Peyer's patch (tissue), 4 donors: ENCODE measurements around the gene CBX2. TPM values are rescaled to one million over a fixed set of nuclear protein-coding genes. Genes with fewer than 3 reads are reported as not detected.
A peak's percentile ranks its signal among the peaks of the same experiment; 100 is the strongest.

Experiments used
- DNase-seq, 3 donors: peaks; one replicate each; pipeline ENCODE4 v3.0.0-alpha.2; 2017 to 2019
- H3K27ac ChIP-seq, 4 donors: fragments of 200-600 bp; sonication (generic); one replicate each; pipeline ENCODE4 v1.5.1; 2016 to 2019
- H3K27me3 ChIP-seq, 2 donors: fragments of 200-600 bp; sonication (generic); one replicate each; pipeline ENCODE4 v1.5.1; 2019
- H3K36me3 ChIP-seq, 3 donors: fragments of 200-600 bp; sonication (generic); one replicate each; pipeline ENCODE4 v1.5.1; 2016 to 2019
- H3K4me1 ChIP-seq, 4 donors: fragments of 200-600 bp; sonication (generic); one replicate each; pipeline ENCODE4 v1.5.1; 2016 to 2019
- H3K4me3 ChIP-seq, 4 donors: fragments of 200-600 bp; sonication (generic); 1 replicate in 3 of 4; 2 replicates in 1 of 4; pipeline ENCODE4 v1.5.1; 2016 to 2019; ENCODE audit warnings: mild to moderate bottlenecking in 1 of 4
- H3K9me3 ChIP-seq, 4 donors: fragments of 200-600 bp; sonication (generic); one replicate each; pipeline ENCODE4 v1.5.1; 2016 to 2019; ENCODE audit warnings: mild to moderate bottlenecking in 1 of 4
- POLR2A ChIP-seq, 2 donors: fragments of 450-650 bp; IDR thresholded peaks; one replicate each; pipeline ENCODE4 v1.5.1; 2017; ENCODE audit warnings: antibody characterized with exemption in 2 of 2, mild to moderate bottlenecking in 2 of 2, moderate library complexity in 2 of 2
- total RNA-seq, 4 donors: library from RNA; depleted of rRNA; stranded (reverse); fragments of >200 nt; gene quantifications; one replicate each; pipeline ENCODE4 v1.1.0, GENCODE V29; 2016
- TF ChIP-seq, protein P1 (sequence below), 6 experiments: fragments of 450-650 bp in 4 of 6; fragments of 200-600 bp in 2 of 6; sonication (generic) in 1 of 6; IDR thresholded peaks; one replicate each; pipeline ENCODE4 v1.5.1; 2017 to 2019; ENCODE audit warnings: antibody characterized with exemption in 6 of 6, mild to moderate bottlenecking in 3 of 6, moderate library complexity in 1 of 6

CBX2 gene
- total RNA-seq, 4 donors from 2014 or later, result 0.18 to 0.85 (median 0.81) TPM

DNA sequence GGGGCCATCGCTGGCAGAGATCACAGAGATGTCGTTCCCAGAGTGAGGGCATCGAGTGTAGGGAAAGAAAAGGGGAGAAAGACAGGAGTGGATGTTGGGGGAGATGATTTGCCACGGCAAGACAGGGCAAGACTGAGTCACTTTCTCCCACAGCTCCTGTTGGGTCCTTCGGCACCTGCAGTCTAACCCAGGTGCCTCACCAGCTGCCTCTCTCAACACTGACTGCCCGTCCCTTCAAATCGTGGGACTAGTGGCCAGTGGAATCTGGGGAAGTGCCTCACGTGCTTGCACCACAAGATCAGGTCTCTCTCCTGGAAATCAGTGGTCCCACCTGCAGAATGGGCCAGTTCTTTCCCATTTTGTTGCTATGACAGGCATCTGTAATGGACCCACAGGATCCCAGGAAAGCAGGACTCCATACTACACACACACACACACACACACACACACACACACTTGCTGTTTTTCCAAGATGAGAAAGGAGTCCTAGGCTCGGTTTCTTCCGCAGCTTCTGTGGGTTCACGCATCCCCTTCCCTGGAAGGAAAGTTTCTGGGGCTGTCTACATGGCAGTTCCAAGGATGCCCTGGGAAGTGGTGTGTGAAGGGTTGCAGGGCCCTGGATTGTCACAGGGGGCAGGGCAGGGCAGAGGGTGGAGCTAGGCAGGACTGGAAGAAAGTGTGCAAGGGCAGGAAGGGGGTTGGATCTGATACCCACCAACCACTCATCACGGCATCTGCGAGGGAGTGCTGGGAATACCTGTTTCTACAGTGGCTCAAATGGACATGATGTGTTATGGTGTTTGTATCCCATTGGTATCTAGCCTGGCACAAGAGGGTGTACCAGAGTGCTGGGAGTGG lies 29.1 kb downstream of the CBX2 start:
- peaks cover 0 to 17% (median 0%) of the 10 kb centered on the region in 4 donors for H3K9me3 ChIP-seq
- no peak for DNase-seq
- H3K27ac ChIP-seq, result no peak overlapping the region
- H3K27me3 ChIP-seq, result peaks cover 5 to 98% of the 10 kb centered on the region in 2 donors
- H3K36me3 ChIP-seq, result no peaks in the 10 kb centered on the region
- H3K4me1 ChIP-seq, result peaks cover 11 to 54% (median 19%) of the 10 kb centered on the region in 4 donors
- TF ChIP-seq, protein P1, sequence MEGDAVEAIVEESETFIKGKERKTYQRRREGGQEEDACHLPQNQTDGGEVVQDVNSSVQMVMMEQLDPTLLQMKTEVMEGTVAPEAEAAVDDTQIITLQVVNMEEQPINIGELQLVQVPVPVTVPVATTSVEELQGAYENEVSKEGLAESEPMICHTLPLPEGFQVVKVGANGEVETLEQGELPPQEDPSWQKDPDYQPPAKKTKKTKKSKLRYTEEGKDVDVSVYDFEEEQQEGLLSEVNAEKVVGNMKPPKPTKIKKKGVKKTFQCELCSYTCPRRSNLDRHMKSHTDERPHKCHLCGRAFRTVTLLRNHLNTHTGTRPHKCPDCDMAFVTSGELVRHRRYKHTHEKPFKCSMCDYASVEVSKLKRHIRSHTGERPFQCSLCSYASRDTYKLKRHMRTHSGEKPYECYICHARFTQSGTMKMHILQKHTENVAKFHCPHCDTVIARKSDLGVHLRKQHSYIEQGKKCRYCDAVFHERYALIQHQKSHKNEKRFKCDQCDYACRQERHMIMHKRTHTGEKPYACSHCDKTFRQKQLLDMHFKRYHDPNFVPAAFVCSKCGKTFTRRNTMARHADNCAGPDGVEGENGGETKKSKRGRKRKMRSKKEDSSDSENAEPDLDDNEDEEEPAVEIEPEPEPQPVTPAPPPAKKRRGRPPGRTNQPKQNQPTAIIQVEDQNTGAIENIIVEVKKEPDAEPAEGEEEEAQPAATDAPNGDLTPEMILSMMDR (IDR thresholded peaks at IDR 0.05), result no peak
- no peak for TF ChIP-seq POLR2A (IDR thresholded peaks at IDR 0.05)
- H3K4me3 ChIP-seq, result no peak overlapping the region

DNA sequence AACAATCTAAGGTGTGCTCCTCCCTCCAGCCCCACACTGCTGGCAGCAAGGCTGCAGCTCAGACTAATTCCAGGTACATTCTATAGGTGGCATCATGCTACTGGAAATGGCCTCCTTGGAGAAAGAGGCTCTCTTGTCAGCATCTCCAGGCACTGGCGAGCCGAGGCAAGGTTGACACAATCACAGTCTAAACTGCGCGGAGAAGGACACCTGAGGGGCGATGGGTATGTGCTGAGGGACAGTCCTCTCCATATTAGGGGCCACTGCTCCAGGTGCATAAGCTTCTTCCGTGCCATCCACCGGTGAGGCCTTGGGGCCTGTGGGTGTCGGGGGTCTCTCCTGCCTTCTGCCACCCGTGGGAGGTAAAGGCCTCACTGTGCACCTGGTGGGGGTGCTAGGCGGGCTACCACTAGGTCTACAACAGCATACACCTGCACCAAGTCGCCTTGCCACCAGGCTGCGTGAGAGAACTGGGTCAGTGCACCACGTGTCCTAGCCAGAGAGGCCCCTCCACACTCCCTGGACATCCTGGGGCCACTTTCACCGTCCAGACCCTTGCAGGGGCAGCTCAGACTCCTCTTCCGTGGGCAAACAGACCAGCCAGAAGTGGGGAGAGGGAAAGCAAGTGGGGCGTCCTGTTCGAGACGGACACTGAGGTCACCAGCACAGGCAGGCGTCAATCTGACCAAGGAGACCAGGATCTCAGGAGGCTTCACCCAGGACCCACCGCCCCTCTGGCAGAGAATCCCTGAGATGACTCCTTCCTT lies 31.0 kb downstream of the CBX2 start:
- Histone ChIP-seq H3K9me3 (peaks cover 0 to 3% (median 0%) of the 10 kb centered on the region in 4 donors), H3K27ac (no peak overlapping the region), H3K27me3 (peaks cover 0 to 94% of the 10 kb centered on the region in 2 donors), H3K36me3 (no peaks in the 10 kb centered on the region), H3K4me3 (no peak overlapping the region), H3K4me1 (peaks cover 17 to 55% (median 33%) of the 10 kb centered on the region in 4 donors)
- DNase-seq, result peak in 1 of 3 donors; percentile 66
- TF ChIP-seq POLR2A (IDR thresholded peaks at IDR 0.05), result no peak
- TF ChIP-seq, protein P1 (IDR thresholded peaks at IDR 0.05), result peak in 4 of 6 experiments; percentile 22 to 81 (median 74)

DNA sequence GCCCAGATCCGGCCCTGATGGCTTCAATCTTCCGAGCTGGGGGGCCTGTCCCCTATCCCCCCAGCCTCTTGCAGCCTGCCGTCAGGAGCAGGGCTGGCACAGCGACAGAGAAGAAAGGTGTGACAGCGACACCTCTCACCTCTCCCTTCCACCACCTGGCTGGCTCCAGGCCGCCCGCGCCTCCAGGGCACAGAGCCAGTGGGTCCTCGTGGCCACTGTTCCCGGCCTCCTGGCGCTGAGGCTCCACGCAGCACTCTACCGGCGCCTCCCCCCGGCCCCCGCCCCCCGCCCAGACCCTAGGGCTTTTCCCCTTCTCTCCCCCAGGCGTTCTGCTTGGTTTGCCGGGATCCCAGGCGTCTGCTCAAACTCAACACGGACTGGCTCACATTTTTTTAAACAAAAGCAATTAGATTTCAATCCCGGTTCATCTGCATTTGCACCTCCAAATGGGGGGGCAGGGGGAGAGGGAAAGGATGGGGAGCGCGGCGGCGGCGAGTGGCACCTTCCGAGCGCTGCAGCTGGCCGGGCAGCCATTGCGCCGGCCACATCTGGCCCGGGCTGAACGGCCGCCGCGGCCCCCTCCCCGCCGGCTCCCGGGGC lies 31.7 kb downstream of the CBX2 start:
- Histone ChIP-seq H3K27ac (no peak overlapping the region), H3K27me3 (peaks cover 0 to 94% of the 10 kb centered on the region in 2 donors), H3K36me3 (no peaks in the 10 kb centered on the region), H3K9me3 (no peaks in the 10 kb centered on the region), H3K4me1 (peaks cover 17 to 56% (median 38%) of the 10 kb centered on the region in 4 donors), H3K4me3 (peak overlapping the region in 1 of 4 donors; percentile 38)
- DNase-seq, result no peak
- TF ChIP-seq, protein P1 (IDR thresholded peaks at IDR 0.05), result no peak
- TF ChIP-seq POLR2A (IDR thresholded peaks at IDR 0.05), result no peak

DNA sequence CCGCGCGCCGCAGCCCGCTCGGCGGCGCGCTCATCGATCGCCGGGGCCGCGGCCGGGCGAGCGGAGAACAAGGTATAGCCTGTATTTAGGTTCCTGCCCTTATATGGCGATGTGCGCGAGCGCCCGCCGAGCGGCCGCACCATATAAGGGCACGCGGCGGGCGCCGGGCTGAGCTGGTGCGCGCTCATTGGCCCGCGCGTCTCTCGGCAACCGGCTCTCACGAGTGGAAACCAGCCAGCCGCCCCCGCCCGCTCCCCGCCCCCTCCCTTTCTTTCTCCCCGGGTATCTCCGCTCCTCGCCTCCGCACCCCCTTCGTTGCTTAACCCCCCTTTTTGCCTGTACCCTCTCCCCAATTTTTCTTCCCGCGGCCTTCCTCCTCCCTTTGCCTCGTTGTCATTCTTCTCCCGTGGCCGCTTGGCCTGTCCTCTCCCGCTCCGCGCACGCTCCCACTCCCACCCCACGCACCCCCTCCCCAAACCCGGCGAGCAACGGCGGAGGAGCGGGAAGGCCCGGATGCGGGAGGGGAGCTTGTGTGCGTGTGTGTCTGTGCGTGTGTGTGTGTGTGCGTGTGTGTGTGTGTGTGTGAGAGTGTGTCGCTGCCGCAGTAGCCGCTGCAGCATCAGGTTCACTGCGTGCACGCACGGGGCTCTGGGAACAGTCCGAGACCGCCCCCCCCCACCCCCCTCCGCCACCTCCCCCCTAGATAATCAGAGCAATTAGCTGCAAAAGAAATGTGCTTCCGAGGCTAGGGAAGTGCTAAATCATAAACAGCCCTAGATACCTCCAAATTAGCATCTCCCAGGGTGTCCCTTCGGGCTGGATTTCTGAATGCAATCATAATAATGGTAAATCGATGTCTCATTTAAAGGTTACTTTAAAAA lies 32.4 kb downstream of the CBX2 start:
- H3K9me3 ChIP-seq, result no peaks in the 10 kb centered on the region
- H3K4me1 ChIP-seq, result peaks cover 21 to 63% (median 45%) of the 10 kb centered on the region in 4 donors
- peaks cover 0 to 94% of the 10 kb centered on the region in 2 donors for H3K27me3 ChIP-seq
- DNase-seq, result peak; percentile 55 to 86 (median 82)
- no peak overlapping the region for H3K27ac ChIP-seq
- TF ChIP-seq, protein P1 (IDR thresholded peaks at IDR 0.05), result no peak
- TF ChIP-seq POLR2A (IDR thresholded peaks at IDR 0.05), result no peak
- no peaks in the 10 kb centered on the region for H3K36me3 ChIP-seq
- peak overlapping the region in 2 of 4 donors; percentile 9 to 38 for H3K4me3 ChIP-seq
